K562 (cell line): ENCODE results near the gene MBD3. TPM values are rescaled to one million over a fixed set of nuclear protein-coding genes. Genes with fewer than 3 reads are reported as not detected.

Source experiments
- ATAC-seq: fragments of 200-7000 bp; cut with Tn5 transposase; 3 replicates; pipeline ENCODE4 v1.9.1; 2020; ENCODE audit warnings: moderate library complexity
- BruUV-seq: library from RNA; stranded (reverse); fragments of 400-500 nt; replicated peaks from 2 replicates; lab custom pipeline; 2021; lab: Mats Ljungman, UMichigan
- CTCF ChIA-PET: fragments of 300-600 bp; formaldehyde crosslinking; extraction: SDS; loops from one replicate; lab custom pipeline; 2021; ENCODE audit warnings: low intra/inter-chr PET ratio; lab: Yijun Ruan, JAX
- POLR2A ChIA-PET: fragments of 300-600, 350-650 bp; sonication (Branson Sonifier 250); formaldehyde crosslinking; extraction: SDS; loops from one replicate; lab custom pipeline; 2021; ENCODE audit warnings: antibody characterized with exemption, inconsistent platforms; lab: Yijun Ruan, JAX
- DNase-seq, 4 experiments: peaks; one replicate each; pipeline versions ENCODE4 v3.0.0 to v3.0.0-alpha.2; 2011 to 2018; ENCODE audit warnings: low spot score in 3 of 4, mixed read lengths in 3 of 4; ENCODE audit errors: extremely low read depth in 1 of 4
- FAIRE-seq: peaks from 2 replicates; lab custom pipeline; 2011; peaks lifted over from hg19 to GRCh38; lab: Jason Lieb, UNC
- H2AFZ ChIP-seq: 2 replicates; pipeline ENCODE4 v1.6.0; 2011; ENCODE audit warnings: low read depth, low read length, control low read depth, inconsistent platforms
- H3K27ac ChIP-seq: fragments of 200-600 bp; 3 replicates; pipeline ENCODE4 v1.8.0; 2011; ENCODE audit warnings: low read depth, mild to moderate bottlenecking, control low read depth, inconsistent platforms, low read length, moderate library complexity, mixed read lengths; ENCODE audit errors: extremely low read depth
- H3K27me3 ChIP-seq, 2 experiments: fragments of 300-600 bp in 1 of 2; 2 replicates in 1 of 2; 3 replicates in 1 of 2; pipeline versions ENCODE4 v1.6.0 to v1.8.0; 2011; ENCODE audit warnings: inconsistent platforms in 2 of 2, low read length in 2 of 2, mild to moderate bottlenecking in 1 of 2, mixed read lengths in 1 of 2, moderate library complexity in 1 of 2; ENCODE audit not compliant: control insufficient read depth in 2 of 2, insufficient read depth in 2 of 2
- H3K36me3 ChIP-seq: fragments of 300-600 bp; 3 replicates; pipeline ENCODE4 v1.8.0; 2011; ENCODE audit warnings: mild to moderate bottlenecking, low read length, inconsistent platforms; ENCODE audit not compliant: control insufficient read depth, insufficient read depth
- H3K4me1 ChIP-seq, 2 experiments: fragments of 200-600 bp in 1 of 2; replicated peaks in 1 of 2; 2 replicates in 1 of 2; 3 replicates in 1 of 2; pipeline versions ENCODE4 v1.5.1 to v1.8.0; 2011; ENCODE audit warnings: inconsistent platforms in 2 of 2, low read length in 2 of 2, mild to moderate bottlenecking in 1 of 2, mixed read lengths in 1 of 2, moderate library complexity in 1 of 2; ENCODE audit not compliant: control insufficient read depth in 2 of 2, insufficient read depth in 2 of 2
- H3K4me2 ChIP-seq: 2 replicates; pipeline ENCODE4 v1.6.1; 2011; ENCODE audit warnings: low read length, control low read depth, inconsistent platforms, mixed read lengths; ENCODE audit not compliant: insufficient read depth
- H3K4me3 ChIP-seq: fragments of 200-600 bp; sonication (generic), shearing (Covaris generic); 2 replicates; pipeline ENCODE4 v1.5.1; 2016; ENCODE audit warnings: control low read depth, inconsistent platforms
- H3K79me2 ChIP-seq: fragments of 200-600 bp; 3 replicates; pipeline ENCODE4 v1.8.0; 2011; ENCODE audit warnings: low read length, inconsistent platforms; ENCODE audit not compliant: control insufficient read depth, insufficient read depth
- H3K9ac ChIP-seq, 2 experiments: 2 replicates each; pipeline versions ENCODE4 v1.6.0 to v1.6.1; 2011; ENCODE audit warnings: low read depth in 2 of 2, low read length in 2 of 2, control low read depth in 1 of 2, inconsistent platforms in 1 of 2, mild to moderate bottlenecking in 1 of 2, mixed read lengths in 1 of 2; ENCODE audit not compliant: insufficient read depth in 1 of 2
- H3K9me1 ChIP-seq: one replicate; pipeline ENCODE4 v1.6.0; 2011; ENCODE audit warnings: inconsistent platforms, mild to moderate bottlenecking, low read length, moderate library complexity; ENCODE audit not compliant: control insufficient read depth, insufficient read depth
- H3K9me3 ChIP-seq: replicated peaks from 2 replicates; pipeline ENCODE4 v1.5.1; 2011; ENCODE audit warnings: low read depth, low read length, inconsistent platforms; ENCODE audit not compliant: control insufficient read depth, insufficient read depth
- H4K20me1 ChIP-seq: replicated peaks from 2 replicates; pipeline ENCODE4 v1.6.1; 2011; ENCODE audit warnings: low read length, inconsistent platforms, mixed read lengths; ENCODE audit not compliant: control insufficient read depth, insufficient read depth
- POLR2G ChIP-seq: fragments of 200-400 bp; formaldehyde crosslinking; IDR thresholded peaks from 2 replicates; pipeline ENCODE4 v1.6.1; 2017; ENCODE audit warnings: low read depth, mild to moderate bottlenecking, antibody characterized with exemption, low read length, moderate library complexity
- RBFOX2 ChIP-seq: fragments of 200-400 bp; formaldehyde crosslinking; IDR thresholded peaks from 2 replicates; pipeline ENCODE4 v1.6.1; 2017; ENCODE audit warnings: low read depth, mild to moderate bottlenecking, low read length, moderate library complexity
- ZFP36 ChIP-seq: fragments of 150-350 bp; IDR thresholded peaks from 2 replicates; pipeline ENCODE4 v1.6.1; 2018; ENCODE audit warnings: low read length, low read depth; ENCODE audit not compliant: partially characterized antibody
- ZNF133 ChIP-seq: fragments of 250-450 bp; sonication (Bioruptor Pico); IDR thresholded peaks from 2 replicates; pipeline ENCODE4 v1.4.0; 2020; ENCODE audit warnings: mild to moderate bottlenecking
- ZNF217 ChIP-seq: sonication (generic); formaldehyde crosslinking; IDR thresholded peaks from 2 replicates; pipeline ENCODE4 v1.8.0; 2022; ENCODE audit warnings: mild to moderate bottlenecking, missing genetic modification reagents
- ZNF436 ChIP-seq: fragments of 250-450, 450-650 bp; sonication (Bioruptor Pico); formaldehyde crosslinking; IDR thresholded peaks from 2 replicates; pipeline ENCODE4 v1.7.0; 2020; ENCODE audit warnings: mild to moderate bottlenecking
- WGBS: fragments of 100-300 bp; shearing (Covaris generic); methylation state at CpG from one replicate; pipeline ENCODE4 v1.1.6; 2016; ENCODE audit warnings: low coverage, mixed read lengths; ENCODE audit not compliant: insufficient coverage; ENCODE audit errors: missing lambda C conversion rate; 5-methylcytosine and 5-hydroxymethylcytosine counted together
- in situ Hi-C: fragments of 300-500 bp; cut with MboI; formaldehyde crosslinking; loops from 4 replicates; pipeline ENCODE4 v1.15.0; 2018; ENCODE audit warnings: inconsistent platforms, mixed read lengths
- intact Hi-C: fragments of 100-400 bp; cut with micrococcal nuclease; formaldehyde crosslinking; loops from 2 replicates; pipeline ENCODE4 v1.14.2; 2022
- polyA plus RNA-seq, 8 experiments: library from polyadenylated mRNA; depleted of rRNA in 4 of 8; stranded (reverse) in 5 of 8; unstranded in 3 of 8; fragments of >200 nt; fragmentation: Nextera tagmentation in 2 of 8; fragmentation: Illumina TruSeq in 1 of 8; extraction: Ambion mirVana in 2 of 8; extraction: Trizol in 1 of 8; gene quantifications; 2 replicates each; pipeline versions ENCODE4 v1.2.1 to v1.2.3, GENCODE V29; 2011 to 2014; ENCODE audit warnings: inconsistent platforms in 1 of 8, missing spikeins in 1 of 8
- total RNA-seq, 7 experiments: library from RNA; depleted of rRNA in 6 of 7; stranded (reverse); fragments of >200 nt in 6 of 7; fragmentation: Illumina TruSeq in 2 of 7; extraction: Trizol in 2 of 7; gene quantifications; 2 replicates each; pipeline versions ENCODE4 v1.2.1 to v1.2.3, GENCODE V29; 2011 to 2021; ENCODE audit warnings: low replicate concordance in 1 of 7

Gene MBD3
- total and polyA plus RNA-seq, 9 of the 15 experiments (the other 6 are each of a cell fraction or from before 2014, with no cell fraction given): 0.24 to 137 (median 30.9) TPM

DNA sequence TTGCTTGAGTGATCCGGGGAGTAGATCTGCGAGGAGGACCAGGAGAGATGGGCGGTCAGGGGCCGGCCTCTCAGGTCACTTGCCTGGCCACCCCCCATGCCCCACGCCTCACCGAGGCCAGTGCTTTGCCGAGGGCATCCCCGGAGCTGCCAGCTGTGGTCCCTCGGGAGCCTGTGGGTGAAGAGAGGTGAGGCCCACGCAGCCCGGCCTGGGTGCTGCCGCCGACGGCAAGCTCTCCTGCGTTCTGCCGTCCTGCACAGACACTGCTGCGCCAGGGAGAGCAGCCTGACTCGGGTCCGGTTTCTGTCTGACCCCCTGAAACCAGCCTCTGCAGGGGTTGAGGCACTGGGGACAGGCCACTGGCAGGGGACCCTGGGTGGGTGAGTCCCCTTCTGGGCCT, 28.4 kb upstream of the MBD3 start:
- Histone ChIP-seq H3K4me2 (no peak overlapping the region), H3K4me1 (peaks cover 0 to 62% of the 10 kb centered on the region in 2 experiments; a peak in 2 of 5 replicates), H3K9me3 (no peaks in the 10 kb centered on the region), H3K9me1 (no peaks in the 10 kb centered on the region)
- in situ Hi-C loops: no loop called here
- CTCF ChIA-PET: no interaction called here
- WGBS: 97% methylated on average over 14 of the region's 19 CpGs
- ATAC-seq: no peak
- TF ChIP-seq POLR2G (0 out of 2 replicates have a peak, but pooled peaks have one; percentile 27), ZNF217 (CRISPR knock-in tag) (no peak)
- TF ChIP-seq, all 486 proteins: peak for 1
- Histone ChIP-seq H4K20me1 (no peaks in the 10 kb centered on the region), H3K36me3 (peaks cover 94% of the 10 kb centered on the region), H3K4me3 (no peak overlapping the region), H2AFZ (no peak overlapping the region), H3K79me2 (peaks cover 2% of the 10 kb centered on the region; the same call in 2 of the 3 replicates), H3K9ac (peak overlapping the region in 1 of 2 experiments; percentile 50; a peak in 1 of 4 replicates), H3K27ac (no peak overlapping the region), H3K27me3 (no peaks in the 10 kb centered on the region)
- no TSS peak for BruUV-seq
- no peak for DNase-seq
- intact Hi-C loops: loop anchor here (5.0 kb wide), 1 partner anchor 51 kb away; no protein-coding TSS in a partner anchor
- POLR2A ChIA-PET: no interaction called here
- FAIRE-seq: no peak

DNA sequence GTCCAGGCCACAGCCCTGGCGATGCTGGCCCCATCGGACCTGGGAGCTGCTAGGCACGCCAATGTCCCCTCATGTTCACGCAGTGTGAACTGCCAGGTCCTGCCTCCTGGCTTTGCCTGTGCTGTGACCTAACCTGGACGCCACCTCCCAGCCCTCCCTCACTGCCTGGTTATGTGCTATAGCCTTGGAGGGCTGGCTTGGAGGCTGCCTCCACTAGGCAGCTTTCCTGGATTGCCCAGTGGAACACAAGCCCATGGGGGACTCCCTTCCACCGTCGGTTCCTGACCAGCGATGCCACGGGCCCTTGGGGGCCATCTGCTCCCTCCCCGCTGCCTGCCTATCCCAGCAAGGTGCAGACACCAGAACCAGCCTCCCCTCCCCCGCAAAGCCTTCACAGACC, 27.8 kb upstream of the MBD3 start:
- no peak for FAIRE-seq
- CTCF ChIA-PET: no interaction called here

More for the DNA sequence above, 27.8 kb upstream of the MBD3 start:
- Histone ChIP-seq H3K27ac (no peak overlapping the region), H3K79me2 (peaks cover 2% of the 10 kb centered on the region; the same call in 2 of the 3 replicates), H3K27me3 (no peaks in the 10 kb centered on the region), H3K36me3 (peaks cover 94% of the 10 kb centered on the region), H3K9me1 (no peaks in the 10 kb centered on the region), H3K9ac (peak overlapping the region in 1 of 2 experiments; percentile 19; a peak in 1 of 4 replicates), H3K9me3 (no peaks in the 10 kb centered on the region), H3K4me1 (peaks cover 0 to 61% of the 10 kb centered on the region in 2 experiments; a peak in 2 of 5 replicates), H2AFZ (no peak overlapping the region), H4K20me1 (no peaks in the 10 kb centered on the region), H3K4me2 (no peak overlapping the region), H3K4me3 (no peak overlapping the region)
- 96% methylated on average over 7 of the region's 11 CpGs for WGBS
- ATAC-seq (no peak), DNase-seq (no peak)
- in situ Hi-C loops: no loop called here
- BruUV-seq: no TSS peak
- intact Hi-C loops: loop anchor here (5.0 kb wide), 1 partner anchor 52 kb away; no protein-coding TSS in a partner anchor
- no peak for TF ChIP-seq ZNF436 (CRISPR knock-in tag)
- no peak for TF ChIP-seq ZNF133 (CRISPR knock-in tag)
- TF ChIP-seq ZFP36: peak; percentile 65
- 0 out of 2 replicates have a peak, but pooled peaks have one; percentile 5 for TF ChIP-seq RBFOX2
- peak; percentile 38; the same call in 1 of the 2 replicates for TF ChIP-seq POLR2G
- POLR2A ChIA-PET: no interaction called here
